Neural cell (in vitro differentiated cells): ENCODE results near the gene COX7A2L.
"Not testable (repeated sequence)": the region's sequence is repeated elsewhere in the genome, so short reads cannot be mapped to it uniquely, and the experiment has no call there.

Source experiments
- CTCF ChIP-seq: fragments of 450-650 bp; IDR thresholded peaks from 2 replicates; pipeline ENCODE4 v1.5.1; 2014; ENCODE audit warnings: antibody characterized with exemption, mild to moderate bottlenecking, moderate library complexity; ENCODE audit not compliant: poor library complexity, severe bottlenecking
- EP300 ChIP-seq: fragments of 450-650 bp; conservative IDR thresholded peaks from 2 replicates; pipeline ENCODE4 v1.6.1; 2014; ENCODE audit warnings: antibody characterized with exemption, mild to moderate bottlenecking, moderate library complexity; ENCODE audit not compliant: poor library complexity, severe bottlenecking
- EZH2 ChIP-seq: fragments of 200-600, 300-800 bp; shearing (Covaris generic), sonication (generic); IDR thresholded peaks from 2 replicates; pipeline ENCODE4 v1.6.1; 2014; ENCODE audit warnings: antibody characterized with exemption, low read length, borderline replicate concordance, mild to moderate bottlenecking; ENCODE audit not compliant: insufficient read depth, poor library complexity, severe bottlenecking
- POLR2AphosphoS5 ChIP-seq: IDR thresholded peaks from 2 replicates; pipeline ENCODE4 v1.6.1; 2012
- RAD21 ChIP-seq: fragments of 450-650 bp; conservative IDR thresholded peaks from 2 replicates; pipeline ENCODE4 v1.6.1; 2014; ENCODE audit warnings: antibody characterized with exemption, mild to moderate bottlenecking, moderate library complexity
- REST ChIP-seq: IDR thresholded peaks from 2 replicates; pipeline ENCODE4 v1.6.1; 2012; ENCODE audit warnings: borderline replicate concordance
- SMC3 ChIP-seq: fragments of 450-650 bp; conservative IDR thresholded peaks from 2 replicates; pipeline ENCODE4 v1.6.1; 2014; ENCODE audit warnings: antibody characterized with exemption, mild to moderate bottlenecking, moderate library complexity; ENCODE audit not compliant: poor library complexity
- TAF1 ChIP-seq: IDR thresholded peaks from 2 replicates; pipeline ENCODE4 v1.6.1; 2012; ENCODE audit warnings: low read depth

GRCh38 chr2:42347518-42347917 lies 13.5 kb downstream of the COX7A2L start:
- TF ChIP-seq CTCF, RAD21, POLR2AphosphoS5, EZH2, TAF1, EP300, SMC3, REST: not testable (repeated sequence)
